Right renal cortex interstitium (tissue), 3 donors: ENCODE data around the gene GCGR. TPM values are rescaled to one million over a fixed set of nuclear protein-coding genes. Genes with fewer than 3 reads are reported as not detected.

Experiments used
- DNase-seq, 3 donors: peaks; one replicate each; pipeline ENCODE4 v3.0.0-alpha.2; 2013; ENCODE audit warnings: low read depth in 3 of 3, low spot score in 2 of 3
- polyA plus RNA-seq, 3 donors: library from polyadenylated mRNA; unstranded; fragments of 120-200 nt; gene quantifications; one replicate each; pipeline ENCODE4 v1.2.1, GENCODE V29; 2013; ENCODE audit not compliant: insufficient read length in 3 of 3

GCGR gene
- polyA plus RNA-seq, 3 donors, result 5.7 to 8.3 (median 7.6) TPM

DNA sequence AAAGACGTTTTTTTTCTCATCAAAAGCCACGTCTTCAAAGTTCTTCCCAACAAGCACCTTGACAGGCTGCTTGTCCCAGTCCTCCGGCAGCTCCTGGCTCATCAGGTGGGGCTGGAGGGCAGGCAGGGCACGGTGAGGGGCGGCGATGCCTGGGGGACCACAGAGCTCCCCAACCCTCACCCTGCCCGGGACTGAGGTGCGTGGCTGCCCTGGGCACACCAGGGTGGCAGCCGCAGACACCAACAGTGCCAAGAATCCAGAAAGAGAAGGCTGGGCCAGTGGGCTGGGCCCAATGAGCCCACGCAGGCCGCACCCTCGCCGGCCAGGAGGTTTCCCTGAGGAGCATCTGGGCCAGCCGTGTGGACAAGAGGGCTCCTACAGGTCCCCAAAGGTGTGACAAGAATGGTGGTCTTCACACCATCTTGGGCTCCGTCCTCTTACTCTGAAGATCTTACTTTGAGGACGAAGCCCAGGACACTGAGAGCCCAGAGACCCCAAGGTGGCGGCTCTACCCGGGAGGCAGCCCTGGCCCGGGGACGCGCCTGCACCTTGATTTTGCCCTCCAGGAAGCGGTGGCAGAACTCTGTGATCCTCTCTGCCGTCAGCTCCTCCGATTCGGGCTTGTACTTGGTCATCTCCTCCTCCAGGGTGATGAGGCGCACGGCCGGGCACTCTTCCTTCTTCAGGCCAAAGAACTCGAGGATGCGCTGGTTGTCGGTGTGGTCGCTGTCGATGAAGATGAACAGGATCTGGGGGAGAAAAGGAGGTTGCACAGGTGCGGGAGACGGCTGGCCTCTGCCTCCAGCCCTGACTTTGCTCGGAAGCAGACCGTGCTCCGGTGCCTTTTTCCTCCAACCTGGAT, 42.2 kb downstream of the GCGR start:
- no peak for DNase-seq

DNA sequence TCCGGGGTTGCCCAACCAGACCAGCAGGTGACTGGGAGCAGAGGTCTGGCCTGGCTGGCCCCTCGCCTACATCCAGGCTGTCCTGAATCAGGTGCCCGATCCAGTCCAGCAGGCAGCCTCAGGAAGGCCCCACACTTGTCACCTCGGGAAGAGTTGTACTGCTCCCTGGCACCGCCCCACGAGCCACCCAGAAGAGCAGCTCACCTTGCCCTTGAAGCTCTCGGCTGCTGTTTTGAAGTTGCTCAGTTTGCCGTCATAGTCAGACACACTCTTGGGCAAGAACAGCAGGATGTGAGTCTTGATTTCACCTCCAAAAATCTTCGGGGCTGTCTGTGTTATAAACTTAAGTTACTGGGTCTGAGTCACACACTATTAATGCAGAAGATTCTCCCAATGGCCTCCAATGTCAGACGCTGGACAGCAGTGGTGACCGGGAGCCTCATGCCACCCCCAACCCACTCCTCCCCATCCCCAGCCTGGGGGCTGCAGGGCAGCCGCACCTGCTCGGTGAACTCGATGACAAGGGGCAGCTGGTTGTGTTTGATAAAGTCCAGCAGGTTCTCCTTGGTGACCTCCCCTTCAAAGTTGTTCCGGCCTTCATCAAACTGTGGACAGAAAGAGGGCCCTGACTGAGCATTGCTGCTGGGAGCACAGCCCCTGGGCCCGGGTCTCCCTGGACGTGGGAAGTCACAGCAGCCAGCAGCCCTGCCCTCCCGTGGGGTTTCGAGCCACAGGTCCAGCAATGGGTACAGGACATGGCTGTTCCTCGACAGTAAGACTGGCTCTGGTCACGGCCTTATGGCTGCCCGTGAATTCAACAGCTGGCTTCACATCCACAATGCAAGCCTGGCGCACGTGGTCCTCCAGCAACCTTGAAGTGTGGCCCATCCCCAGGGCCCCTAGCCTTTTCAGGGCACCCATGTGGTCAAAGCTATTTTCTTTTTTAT, 43.1 kb downstream of the GCGR start:
- DNase-seq, result no peak

DNA sequence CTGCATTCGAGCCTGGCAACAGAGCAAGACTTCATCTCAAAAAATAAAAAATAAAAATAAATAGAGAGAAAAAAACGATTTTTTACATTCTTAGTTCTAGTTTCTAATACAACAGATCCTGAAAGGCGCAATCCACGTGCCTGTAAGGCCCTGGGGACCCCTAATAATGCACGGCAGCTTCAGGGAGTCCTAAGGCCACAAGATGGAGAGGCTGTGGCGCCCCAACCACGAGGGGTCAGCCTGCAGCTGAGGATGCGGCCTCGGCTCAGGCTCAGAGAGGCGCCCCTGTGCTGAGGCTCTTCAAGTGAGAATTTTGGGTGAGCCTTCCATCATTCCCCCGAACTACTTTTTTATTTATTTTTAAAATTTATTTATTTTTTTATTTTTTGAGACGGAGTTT, 45.5 kb downstream of the GCGR start:
- DNase-seq, result no peak

DNA sequence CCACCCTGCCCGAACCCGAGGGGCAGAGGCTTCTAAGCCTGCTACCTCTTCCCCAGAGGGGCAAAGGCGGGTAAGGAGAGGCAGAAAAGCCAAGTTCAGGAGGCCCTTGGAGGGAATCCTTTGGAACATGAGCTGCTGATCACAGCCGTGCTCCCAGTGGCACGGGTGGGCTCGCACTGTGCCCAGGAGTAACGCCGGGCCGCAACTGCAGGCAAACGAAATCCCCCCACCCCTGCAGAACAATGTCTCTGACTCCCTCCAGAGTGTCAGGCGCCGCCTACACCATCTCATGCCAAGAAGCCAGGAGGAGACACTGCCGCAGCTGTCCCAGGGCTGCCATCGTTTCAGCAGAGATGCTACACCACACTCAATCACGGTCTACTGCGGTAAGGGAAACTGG, 47.5 kb downstream of the GCGR start:
- DNase-seq, result no peak

DNA sequence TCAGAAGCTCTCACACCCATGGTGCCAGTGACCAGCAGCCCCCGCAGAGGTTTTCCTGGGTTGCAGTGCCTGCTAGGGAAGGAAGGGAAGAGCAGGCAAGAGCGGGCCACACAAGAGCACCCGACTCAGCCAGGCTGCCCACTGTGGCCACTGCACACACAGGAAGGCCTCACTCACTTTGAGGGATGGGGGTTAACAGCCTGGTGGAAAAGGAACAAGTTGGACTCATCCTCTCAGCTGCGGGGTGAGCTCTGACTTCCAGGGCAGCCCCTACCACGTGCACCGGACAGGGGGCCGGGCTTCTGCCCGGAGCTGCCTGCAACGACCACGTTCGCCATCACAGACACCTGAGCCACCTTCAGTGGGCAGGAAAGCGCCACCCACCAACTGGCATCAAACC, 48.3 kb downstream of the GCGR start:
- no peak for DNase-seq

DNA sequence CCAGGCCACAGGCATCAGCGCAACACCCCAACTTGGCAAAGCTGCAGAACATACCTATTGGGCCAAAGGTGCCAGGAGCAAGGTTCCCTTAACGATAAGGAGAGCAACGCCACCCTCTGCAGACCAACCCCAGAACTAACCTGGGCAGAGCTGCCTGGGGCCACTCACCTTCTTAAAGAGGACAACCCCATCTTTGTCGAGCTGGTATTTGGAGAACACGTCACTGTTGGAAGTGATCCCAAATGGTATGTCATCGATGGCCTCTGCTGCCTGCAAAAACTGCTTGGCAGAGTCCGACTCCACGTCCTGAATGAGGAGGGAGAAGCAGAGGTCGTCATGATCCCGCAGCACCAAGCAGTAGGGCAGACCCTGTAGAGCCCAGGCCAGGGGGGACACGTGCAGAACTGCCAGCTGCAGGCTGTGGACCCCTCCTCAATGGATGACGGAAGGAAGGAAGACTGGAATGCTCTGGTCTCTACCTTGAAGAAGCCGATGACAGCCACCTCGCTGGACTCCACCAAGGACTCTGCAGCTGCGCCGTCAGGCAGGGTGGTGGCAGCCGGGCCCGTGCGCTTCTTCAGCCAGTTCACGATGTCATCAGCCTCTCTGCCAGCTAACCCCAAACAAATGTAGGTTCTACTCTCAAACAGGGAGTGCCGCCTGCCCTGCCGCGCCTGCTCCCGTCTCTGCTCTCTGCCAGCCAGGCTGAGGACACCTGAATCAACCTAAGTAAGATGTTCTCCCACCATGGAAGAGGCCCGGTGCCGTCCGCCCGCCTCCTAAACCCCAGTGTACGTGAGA, 51.2 kb downstream of the GCGR start:
- no peak for DNase-seq

DNA sequence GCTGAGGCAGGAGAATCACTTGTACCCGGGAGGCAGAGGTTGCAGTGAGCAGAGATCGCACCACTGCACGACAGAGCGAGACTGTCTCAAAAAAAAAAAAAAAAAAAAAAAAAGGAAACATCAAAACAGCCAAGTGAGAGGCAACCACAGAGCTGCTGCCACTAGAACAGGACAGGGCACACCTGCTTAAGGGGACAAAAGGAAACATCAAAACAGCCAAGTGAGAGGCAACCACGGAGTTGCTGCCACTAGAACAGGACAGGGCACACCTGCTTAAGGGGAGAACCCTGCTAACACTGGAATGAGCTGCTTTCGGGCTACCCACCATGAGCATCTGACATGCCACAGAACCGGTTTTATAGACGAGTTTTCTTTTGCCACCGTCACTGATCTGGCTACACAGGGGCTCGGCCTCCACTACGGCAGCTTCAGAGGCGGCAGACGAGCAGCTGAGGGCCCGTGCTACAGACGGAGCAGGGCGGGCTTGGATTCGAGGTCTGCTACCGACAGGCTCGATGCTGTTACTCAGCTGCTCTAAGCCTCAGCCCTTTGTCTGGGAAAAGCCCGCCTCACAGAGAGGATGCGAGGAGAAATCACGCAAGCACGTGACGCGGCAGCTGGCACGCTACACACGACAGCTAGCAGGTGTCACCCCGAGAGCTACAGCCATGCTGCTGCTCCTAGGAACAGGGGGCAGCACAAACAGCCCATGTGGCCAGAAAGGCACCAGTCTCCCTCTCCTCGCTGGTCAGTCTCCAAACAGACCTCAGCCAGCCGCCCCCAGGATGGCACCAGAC, 54.4 kb downstream of the GCGR start:
- no peak for DNase-seq

DNA sequence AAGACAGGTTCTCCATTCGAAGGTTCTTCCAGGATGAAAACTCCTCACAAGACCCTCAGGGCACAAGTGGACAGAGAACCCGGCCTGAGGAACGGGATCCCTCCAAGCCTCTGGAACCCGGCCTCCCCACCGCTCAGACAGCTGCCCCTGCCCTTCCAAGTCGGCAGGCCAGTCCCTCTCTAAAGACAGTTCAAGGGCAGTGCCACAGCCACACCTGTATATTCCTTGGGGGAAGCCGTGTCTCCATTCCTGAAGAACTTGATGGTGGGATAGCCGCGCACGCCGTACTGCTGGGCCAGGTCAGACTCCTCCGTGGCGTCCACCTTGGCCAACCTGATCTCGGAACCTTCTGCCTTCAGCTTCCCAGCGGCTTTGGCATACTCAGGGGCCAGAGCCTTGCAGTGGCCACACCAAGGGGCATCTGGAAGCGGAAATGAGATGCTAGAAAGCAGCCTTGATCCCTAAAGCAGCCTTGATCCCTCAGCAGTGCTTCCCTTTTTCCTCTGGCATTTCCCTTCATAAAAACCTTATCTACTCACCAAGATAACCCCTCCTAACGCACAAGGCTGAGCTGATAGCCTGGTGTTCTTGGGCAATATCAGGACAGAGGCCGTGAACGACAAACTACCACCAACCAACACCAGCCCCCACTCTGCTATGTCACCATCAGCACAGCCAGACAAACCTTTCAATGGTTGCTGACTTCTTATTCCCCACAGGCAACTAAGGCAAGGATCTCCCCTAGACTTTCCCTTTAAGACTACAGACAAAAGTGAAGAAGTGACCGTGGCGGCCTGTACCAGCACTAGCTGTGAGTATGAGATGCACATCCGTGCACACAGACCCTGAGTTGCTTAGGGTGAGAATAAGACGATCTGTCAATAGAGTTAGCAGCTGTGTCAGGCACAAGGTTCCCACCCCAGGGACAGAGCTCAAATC, 55.3 kb downstream of the GCGR start:
- no peak for DNase-seq

DNA sequence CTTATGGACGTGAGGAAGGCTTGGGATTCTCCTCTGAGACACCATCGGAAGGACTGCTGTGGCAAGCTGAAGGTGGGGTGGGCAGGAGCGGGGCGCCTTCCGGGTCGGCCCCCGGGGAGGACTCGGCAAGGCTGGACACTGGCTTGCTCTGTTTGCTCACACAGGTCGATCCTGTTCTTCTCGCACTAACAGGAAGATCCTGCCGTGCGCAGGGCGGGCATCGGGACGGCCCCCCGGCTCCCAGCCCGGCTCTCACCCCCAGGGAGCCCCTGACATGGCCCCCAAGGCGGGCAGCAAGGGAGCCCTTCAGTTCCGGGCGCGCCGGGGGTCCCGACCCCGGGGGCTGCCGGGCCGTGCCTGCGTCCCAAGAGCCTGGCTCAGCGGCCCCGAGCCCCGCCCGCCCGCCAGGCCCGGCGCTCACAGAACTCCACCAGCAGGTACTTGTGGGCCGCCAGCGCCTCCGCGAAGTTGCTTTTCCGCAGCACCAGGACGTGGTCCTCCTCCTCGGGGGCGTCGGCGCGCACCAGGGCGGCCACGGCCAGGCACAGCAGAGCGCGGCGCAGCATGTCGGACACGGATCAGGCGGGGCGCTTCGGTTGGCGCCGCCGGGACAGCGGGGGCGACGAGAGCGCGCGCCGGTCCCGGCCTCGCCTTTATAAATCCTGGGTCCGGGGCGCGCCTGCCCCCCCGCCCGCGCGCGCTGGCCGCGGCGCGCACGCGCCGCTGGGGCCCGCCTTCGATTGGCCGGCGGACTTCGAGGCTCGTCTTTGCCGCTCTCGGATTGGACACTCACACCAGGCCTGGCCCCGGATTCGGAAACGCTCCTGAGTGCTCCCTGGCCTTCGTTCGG, 56.2 kb downstream of the GCGR start, which contains the start of gene P4HB:
Gene P4HB, minus strand, starts transcription at position 630 of the 850 bp plus-strand sequence. Its CDS starts 64 bp downstream, at position 566.
- DNase-seq, result no peak

DNA sequence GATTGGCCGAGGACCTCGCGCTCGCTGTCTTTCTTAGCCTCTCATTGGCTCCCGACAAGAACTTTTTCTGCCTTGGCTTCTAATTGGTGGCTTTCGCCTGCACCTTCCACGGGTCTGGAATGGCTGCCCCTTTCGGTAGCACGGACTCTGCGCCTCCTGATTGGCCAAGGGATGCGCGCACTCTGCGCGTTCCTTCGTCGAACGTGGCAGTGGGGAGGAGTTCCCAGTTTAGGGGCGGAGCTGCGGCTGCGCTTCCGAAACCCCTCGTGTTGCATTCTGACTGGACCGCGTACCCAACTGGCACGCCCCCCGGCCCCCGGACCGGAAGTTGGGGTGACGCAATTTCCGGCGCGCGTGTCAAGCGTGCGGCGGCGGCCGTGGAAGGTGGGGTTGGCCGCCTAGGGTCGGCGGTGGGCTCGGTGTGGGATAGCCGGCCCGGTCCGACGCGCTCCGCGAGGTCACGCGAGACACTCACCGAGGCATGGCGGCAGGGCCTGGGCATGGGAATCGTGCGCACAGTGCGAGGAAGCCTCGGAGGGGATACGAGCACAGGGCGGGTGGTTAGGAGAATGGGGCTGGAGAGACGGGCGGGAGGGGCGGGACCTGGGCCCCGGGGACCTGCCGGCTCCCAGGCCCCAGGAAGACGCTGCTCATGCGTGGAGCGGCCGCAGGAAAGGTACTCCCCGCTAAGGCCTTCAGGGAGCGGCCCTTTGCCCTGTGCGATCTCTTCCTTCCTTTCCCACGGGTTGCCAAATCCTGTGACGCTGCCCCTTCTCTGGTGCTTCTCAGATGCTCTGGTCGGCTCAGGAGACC, 57.0 kb downstream of the GCGR start:
- DNase-seq, result peak; percentile 99 to 100 (median 100)

DNA sequence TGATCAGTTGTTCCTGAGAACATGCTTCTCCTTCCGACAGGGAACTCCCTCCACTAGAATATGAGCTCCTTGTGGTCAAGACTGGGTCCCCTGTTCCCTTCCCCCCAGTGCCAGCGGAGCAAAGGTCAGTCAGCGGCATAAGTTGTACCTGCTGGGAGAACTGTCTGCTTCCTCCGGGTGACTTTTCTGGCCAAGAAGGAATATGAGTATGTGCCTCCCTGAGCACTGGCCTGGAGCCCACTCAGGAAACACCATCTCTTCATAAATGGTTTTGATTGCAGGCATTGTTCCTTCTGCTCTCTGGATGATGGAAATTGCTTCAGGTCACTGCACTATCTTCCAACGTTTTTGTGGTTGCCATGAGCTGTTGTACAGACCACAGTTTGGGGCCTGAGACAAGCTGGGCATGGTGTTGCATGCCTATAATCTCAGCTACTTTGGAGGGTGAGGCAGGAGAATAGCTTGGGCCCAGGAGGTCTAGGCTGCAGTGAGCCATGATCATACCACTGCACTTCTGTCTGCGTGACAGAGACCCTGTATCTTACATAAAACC, 59.2 kb downstream of the GCGR start:
- no peak for DNase-seq

Other genes with a start within 250 kb of the GCGR start
- 10 to 100 TPM; 51.7 to 55.7 (median 52.5) TPM for gene NPLOC4, start 167.0 kb upstream of the GCGR start, polyA plus RNA-seq
- gene TSPAN10, start 167.0 kb upstream of the GCGR start, polyA plus RNA-seq, result 1 to 10 TPM; 2.3 to 4.5 (median 2.3) TPM
- gene PDE6G, start 147.6 kb upstream of the GCGR start, polyA plus RNA-seq, result 10 to 100 TPM; 11.6 to 14.9 (median 12.7) TPM
- 10 to 100 TPM; 13.3 to 16.2 (median 14.9) TPM for gene OXLD1, start 137.5 kb upstream of the GCGR start, polyA plus RNA-seq
- 10 to 100 TPM; 11.4 to 12.3 (median 11.4) TPM for gene CCDC137, start 137.4 kb upstream of the GCGR start, polyA plus RNA-seq
- 10 to 100 TPM; 38.8 to 50.9 (median 44.0) TPM for gene ARL16, start 120.4 kb upstream of the GCGR start, polyA plus RNA-seq
- 10 to 100 TPM; 83.0 to 88.6 (median 86.7) TPM for gene HGS, start 120.1 kb upstream of the GCGR start, polyA plus RNA-seq
- gene MRPL12, start 100.8 kb upstream of the GCGR start, polyA plus RNA-seq, result 10 to 100 TPM; 38.3 to 44.0 (median 43.9) TPM
- 10 to 100 TPM; 10.7 to 13.9 (median 11.3) TPM for gene SLC25A10, start 91.9 kb upstream of the GCGR start, polyA plus RNA-seq
- 10 to 100 TPM; 60.4 to 76.8 (median 65.9) TPM for gene MCRIP1, start 29.1 kb downstream of the GCGR start, polyA plus RNA-seq
- under 1 TPM in 2 of 3 donors, not detected in 1; 0.17 to 0.26 TPM for gene PPP1R27, start 30.9 kb downstream of the GCGR start, polyA plus RNA-seq
- 100 to 1,000 TPM; 445 to 458 (median 450) TPM for gene P4HB, start 56.4 kb downstream of the GCGR start, polyA plus RNA-seq
- 100 to 1,000 TPM; 132 to 153 (median 145) TPM for gene ARHGDIA, start 67.2 kb downstream of the GCGR start, polyA plus RNA-seq
- 10 to 100 TPM; 67.4 to 69.3 (median 68.9) TPM for gene ALYREF, start 87.4 kb downstream of the GCGR start, polyA plus RNA-seq
- 10 to 100 TPM; 58.0 to 86.9 (median 77.8) TPM for gene ANAPC11, start 87.6 kb downstream of the GCGR start, polyA plus RNA-seq
- gene NPB, start 98.1 kb downstream of the GCGR start, polyA plus RNA-seq, result 1 to 10 TPM in 2 of 3 donors, under 1 TPM in 1; 0.96 to 1.4 (median 1.1) TPM
- gene PCYT2, start 107.2 kb downstream of the GCGR start, polyA plus RNA-seq, result 10 to 100 TPM; 45.8 to 49.9 (median 47.7) TPM
- gene SIRT7, start 114.0 kb downstream of the GCGR start, polyA plus RNA-seq, result 10 to 100 TPM in 1 of 3 donors, 1 to 10 TPM in 2; 8.6 to 10.3 (median 10.0) TPM
- gene MAFG, start 123.6 kb downstream of the GCGR start, polyA plus RNA-seq, result 10 to 100 TPM; 10.4 to 12.3 (median 11.9) TPM
- gene PYCR1, start 133.2 kb downstream of the GCGR start, polyA plus RNA-seq, result 10 to 100 TPM; 21.5 to 24.1 (median 23.1) TPM
- under 1 TPM in 2 of 3 donors, not detected in 1; 0.07 to 0.08 TPM for gene MYADML2, start 143.1 kb downstream of the GCGR start, polyA plus RNA-seq
- gene NOTUM, start 157.0 kb downstream of the GCGR start, polyA plus RNA-seq, result 1 to 10 TPM; 1.3 to 2.1 (median 2.0) TPM
- 10 to 100 TPM; 19.1 to 23.3 (median 19.8) TPM for gene ASPSCR1, start 173.5 kb downstream of the GCGR start, polyA plus RNA-seq
- 10 to 100 TPM; 36.0 to 39.1 (median 38.3) TPM for gene CENPX, start 218.7 kb downstream of the GCGR start, polyA plus RNA-seq
- 10 to 100 TPM; 11.0 to 12.9 (median 11.9) TPM for gene LRRC45, start 219.2 kb downstream of the GCGR start, polyA plus RNA-seq
- 1 to 10 TPM; 8.2 to 9.3 (median 8.2) TPM for gene RAC3, start 227.5 kb downstream of the GCGR start, polyA plus RNA-seq
- 10 to 100 TPM; 79.3 to 90.0 (median 89.4) TPM for gene DCXR, start 233.5 kb downstream of the GCGR start, polyA plus RNA-seq
- 10 to 100 TPM; 34.4 to 35.7 (median 34.4) TPM for gene RFNG, start 247.7 kb downstream of the GCGR start, polyA plus RNA-seq
- gene GPS1, start 247.7 kb downstream of the GCGR start, polyA plus RNA-seq, result 100 to 1,000 TPM in 2 of 3 donors, 10 to 100 TPM in 1; 96.7 to 104 (median 103) TPM